NB4 (cell line): ENCODE measurements around the gene GBF1.

Source experiments
- CTCF ChIP-seq: IDR thresholded peaks from one replicate; pipeline ENCODE4 v1.5.1; 2012; ENCODE audit warnings: low read depth, low read length
- MAX ChIP-seq: IDR thresholded peaks from 2 replicates; pipeline ENCODE4 v1.6.1; 2011; ENCODE audit warnings: low read depth, low read length
- MYC ChIP-seq: IDR thresholded peaks from 2 replicates; pipeline ENCODE4 v1.6.1; 2011; ENCODE audit warnings: low read depth, low read length
- POLR2A ChIP-seq: IDR thresholded peaks from 2 replicates; pipeline ENCODE4 v1.6.1; 2011; ENCODE audit warnings: mild to moderate bottlenecking; ENCODE audit not compliant: insufficient read length; ENCODE audit errors: extremely low read depth

GRCh38 chr10:102235598-102235920 lies 9.8 kb upstream of the GBF1 start:
- TF ChIP-seq POLR2A (no peak), CTCF (no peak), MAX (no peak), MYC (no peak)
